ENCODE results near the gene SLC4A3.
A peak's percentile ranks its signal among the peaks of the same experiment; 100 is the strongest.

Gene SLC4A3

DNA sequence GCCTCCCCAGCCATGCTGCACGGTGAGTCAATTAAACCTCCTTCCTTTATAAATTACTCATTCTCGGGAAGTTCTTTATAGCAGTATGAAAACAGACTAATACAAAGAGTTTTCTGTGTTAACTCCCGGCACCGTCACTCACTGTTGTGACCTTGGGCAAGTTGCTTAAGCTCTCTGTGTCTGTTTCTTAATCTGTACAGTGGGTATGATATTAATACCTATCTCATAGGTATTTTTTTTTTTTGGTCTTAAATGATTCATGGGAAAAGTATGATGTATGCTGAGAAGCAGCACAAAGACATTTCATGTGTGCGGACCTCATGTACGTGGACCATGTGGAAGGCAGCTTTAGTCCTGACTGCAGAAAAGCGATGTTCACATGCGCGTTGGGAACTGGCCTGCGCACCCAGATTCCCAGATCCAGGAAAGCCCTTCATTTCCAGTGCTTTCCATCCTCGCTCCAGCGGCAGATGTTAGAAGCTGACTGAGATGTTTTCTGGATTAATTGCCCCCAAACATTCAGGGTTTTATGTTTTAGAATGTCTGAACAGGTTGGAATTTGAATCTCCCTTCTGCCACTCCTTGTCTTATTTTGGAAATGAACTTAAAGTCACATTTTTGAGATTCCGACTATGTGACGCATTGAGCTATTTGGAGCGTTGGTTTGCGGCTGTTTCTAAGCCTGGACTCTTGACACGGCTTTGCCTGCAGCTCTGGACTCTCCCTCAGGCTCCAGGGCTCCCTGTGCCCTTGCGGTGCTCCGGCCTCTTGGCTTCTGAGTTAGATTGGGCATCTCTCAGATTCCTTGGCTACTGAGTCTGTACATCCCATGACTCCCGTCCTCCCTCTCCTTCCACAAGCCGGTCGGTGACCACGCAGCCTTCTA, 61.4 kb downstream of the SLC4A3 start:
- ATAC-seq: no peak
- Mint-ChIP-seq H3K4me1 (no peaks in the 10 kb centered on the region), H3K27ac (no peak overlapping the region), H3K9me3 (no peaks in the 10 kb centered on the region), H3K36me3 (no peaks in the 10 kb centered on the region), H3K4me3 (no peak overlapping the region)
- no peak for DNase-seq (ENCODE audit: low spot score in 2 of 2)

DNA sequence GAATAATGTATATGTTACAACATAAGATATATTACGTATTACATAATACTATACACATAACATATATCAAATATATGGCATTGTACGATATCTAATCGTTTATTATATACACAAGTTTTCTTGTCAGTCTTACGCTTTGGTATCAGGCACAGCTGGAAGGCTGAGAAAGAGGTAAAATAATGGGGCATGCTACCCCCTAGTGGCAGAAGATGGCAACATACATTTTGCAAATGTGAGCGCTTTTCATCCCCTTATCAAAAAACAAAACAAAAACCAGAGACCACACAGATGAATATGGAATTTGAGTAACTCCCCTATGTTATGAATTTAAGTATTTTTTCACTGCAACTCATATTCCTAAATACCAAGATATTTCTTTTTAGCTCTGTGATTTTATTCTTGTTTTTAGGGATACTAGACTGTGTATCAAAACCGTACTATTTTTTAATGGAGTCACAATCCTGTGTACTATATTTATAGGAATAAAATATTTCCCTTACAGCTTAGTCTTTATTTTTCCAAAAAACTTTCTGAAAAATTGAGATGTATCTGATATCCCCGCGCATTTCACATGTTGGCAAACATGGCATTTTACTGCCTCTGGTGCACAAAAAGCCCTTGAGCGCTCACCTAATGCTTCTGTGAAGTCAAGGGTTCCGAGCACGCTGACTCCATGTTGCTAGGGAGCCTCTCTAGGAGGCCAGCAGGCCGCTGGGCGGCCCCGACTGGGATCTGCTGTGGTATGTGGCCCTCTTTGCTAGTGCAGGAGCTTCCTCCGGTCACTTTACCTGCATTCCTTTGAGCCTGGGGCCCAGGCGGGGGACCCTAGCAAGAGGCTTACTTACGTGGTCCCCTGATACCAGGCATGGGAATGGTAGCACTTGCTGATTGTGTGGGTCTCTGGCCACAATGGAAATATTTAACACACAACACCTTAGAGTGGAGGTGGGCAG, 62.5 kb downstream of the SLC4A3 start:
- Mint-ChIP-seq H3K36me3 (no peaks in the 10 kb centered on the region), H3K4me1 (no peaks in the 10 kb centered on the region), H3K9me3 (no peaks in the 10 kb centered on the region), H3K4me3 (no peak overlapping the region), H3K27ac (no peak overlapping the region)
- ATAC-seq (no peak), DNase-seq (ENCODE audit: low spot score in 2 of 2) (peak; percentile 9 to 62)

DNA sequence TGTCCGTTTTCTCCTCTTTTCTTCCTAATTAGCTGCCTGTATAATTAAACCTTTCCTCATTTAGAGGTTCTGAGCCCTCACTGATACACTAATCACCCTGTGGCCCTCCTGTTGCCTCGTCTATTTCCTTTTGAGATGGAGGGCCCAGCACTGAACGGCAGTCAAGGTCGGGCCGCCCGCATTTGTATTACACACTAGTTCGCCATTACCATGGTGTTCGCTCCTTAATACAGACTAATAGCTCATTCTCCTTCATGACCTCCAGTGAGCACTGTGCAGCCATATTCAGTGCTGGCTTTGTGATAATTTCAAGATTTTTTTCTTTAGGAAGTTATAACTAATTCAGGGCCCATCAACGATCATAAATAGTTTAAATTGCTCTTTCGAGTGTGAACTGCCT, 64.1 kb downstream of the SLC4A3 start:
- no peak overlapping the region for H3K27ac Mint-ChIP-seq
- no peaks in the 10 kb centered on the region for H3K36me3 Mint-ChIP-seq
- no peak overlapping the region for H3K4me3 Mint-ChIP-seq
- ATAC-seq (no peak), DNase-seq (ENCODE audit: low spot score in 2 of 2) (no peak)
- no peaks in the 10 kb centered on the region for H3K4me1 Mint-ChIP-seq
- H3K9me3 Mint-ChIP-seq: no peaks in the 10 kb centered on the region

Measured in stimulated activated effector memory CD8-positive, alpha-beta T cell treated with anti-CD3 and anti-CD28 coated beads, Interleukin-12 subunit alpha, Interleukin-12 subunit beta, amount 100 ng/mL, for 72 hours (primary cell).